ENCODE data around the gene ABLIM1. TPM values are rescaled to one million over a fixed set of nuclear protein-coding genes. Genes with fewer than 3 reads are reported as not detected.

ABLIM1 gene
- total and polyA plus RNA-seq, 4 donors: 72.1 to 103 (median 95.7) TPM

DNA sequence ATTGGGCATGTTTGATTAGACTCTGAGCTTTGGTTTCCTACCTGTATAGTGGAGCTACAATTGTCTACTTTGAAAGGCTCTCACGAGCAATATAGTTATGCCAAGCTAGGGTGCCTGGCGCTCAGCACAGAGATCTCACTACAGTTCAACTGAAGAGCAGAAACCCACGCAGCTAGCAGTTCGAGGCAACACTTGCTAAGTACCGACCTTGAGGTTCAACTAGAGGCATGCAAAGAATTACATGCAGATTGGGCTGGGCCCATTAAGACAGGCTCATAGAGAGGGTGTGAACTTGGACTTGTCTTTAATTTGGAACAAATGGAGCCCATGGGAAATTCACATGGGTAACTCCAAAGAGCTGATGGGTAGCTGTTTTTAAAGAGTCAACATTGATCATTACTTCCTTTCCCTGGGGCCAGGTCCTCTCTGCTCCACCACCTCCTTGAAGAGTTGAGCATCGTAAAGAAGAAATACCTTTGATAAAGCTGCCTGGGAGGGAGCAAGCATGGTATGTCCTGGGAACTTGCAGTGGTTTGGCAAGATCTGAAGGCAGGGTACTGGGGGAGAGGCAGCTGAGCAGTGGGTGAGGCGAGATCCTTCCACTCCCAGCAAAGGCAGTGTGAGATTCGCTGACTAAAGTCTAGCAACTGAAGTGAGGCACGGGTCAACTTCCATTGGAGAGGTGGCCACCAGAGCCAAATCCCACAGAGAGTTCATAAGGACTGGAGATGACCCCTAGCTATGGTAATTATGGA, 228.3 kb downstream of the ABLIM1 start:
- no peaks in the 10 kb centered on the region for H3K9me3 ChIP-seq (ENCODE audit: control insufficient read depth, insufficient read depth, low read length)
- no peaks in the 10 kb centered on the region for H3K27me3 ChIP-seq (ENCODE audit: control insufficient read depth, insufficient read depth, low read length)
- no peak overlapping the region for H3K27ac ChIP-seq (ENCODE audit: low read depth, low read length)
- WGBS (ENCODE audit: insufficient coverage): 91% methylated on average over 9 of the region's 9 CpGs
- peaks cover 15% of the 10 kb centered on the region for H3K4me1 ChIP-seq (ENCODE audit: control insufficient read depth, insufficient read depth, low read length)
- DNase-seq (ENCODE audit: low read depth in 4 of 6, low spot score in 6 of 6): no peak
- peaks cover 6% of the 10 kb centered on the region for H3K36me3 ChIP-seq (ENCODE audit: control insufficient read depth, insufficient read depth, low read length)
- no peak overlapping the region for H3K4me3 ChIP-seq (ENCODE audit: low read depth, low read length)

- no CpG with 5 or more reads among the region's 9 CpGs for WGBS (ENCODE audit: insufficient coverage)
- DNase-seq (ENCODE audit: low read depth in 4 of 6, low spot score in 6 of 6): peak in 2 of 6 donors; percentile 34 to 55
- H3K4me1 ChIP-seq (ENCODE audit: control insufficient read depth, insufficient read depth, low read length): peaks cover 15% of the 10 kb centered on the region
- H3K36me3 ChIP-seq (ENCODE audit: control insufficient read depth, insufficient read depth, low read length): peaks cover 6% of the 10 kb centered on the region
- H3K4me3 ChIP-seq (ENCODE audit: low read depth, low read length): no peak overlapping the region
- H3K27ac ChIP-seq (ENCODE audit: low read depth, low read length): peak overlapping the region; percentile 27
- H3K9me3 ChIP-seq (ENCODE audit: control insufficient read depth, insufficient read depth, low read length): no peaks in the 10 kb centered on the region
- no peaks in the 10 kb centered on the region for H3K27me3 ChIP-seq (ENCODE audit: control insufficient read depth, insufficient read depth, low read length)
These were observed 230.8 kb downstream of the ABLIM1 start for GRCh38 chr10:114427124-114427852.

DNA sequence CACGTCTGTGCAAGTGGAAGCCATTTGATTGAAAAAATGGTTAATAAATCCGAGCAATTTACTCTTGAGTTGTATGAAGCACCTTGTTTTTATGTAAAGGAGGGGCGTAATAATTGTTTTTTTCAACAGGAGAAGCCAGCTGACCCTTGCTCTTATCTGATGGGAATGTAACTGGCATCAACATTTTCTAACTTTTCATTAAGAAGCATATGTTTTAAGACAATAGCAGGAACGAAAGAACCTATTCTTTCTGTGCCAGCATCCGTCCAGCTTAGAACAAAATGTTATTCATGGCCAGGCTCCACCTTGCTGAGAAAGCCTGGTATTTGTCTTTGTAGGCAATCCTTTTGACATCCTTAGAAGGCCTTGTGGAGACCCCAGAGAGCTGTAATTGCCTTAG, 231.6 kb downstream of the ABLIM1 start:
- H3K9me3 ChIP-seq (ENCODE audit: control insufficient read depth, insufficient read depth, low read length): no peaks in the 10 kb centered on the region
- 70% methylated on average over 1 of the region's 5 CpGs for WGBS (ENCODE audit: insufficient coverage)
- no peak overlapping the region for H3K4me3 ChIP-seq (ENCODE audit: low read depth, low read length)
- H3K4me1 ChIP-seq (ENCODE audit: control insufficient read depth, insufficient read depth, low read length): peaks cover 15% of the 10 kb centered on the region
- H3K36me3 ChIP-seq (ENCODE audit: control insufficient read depth, insufficient read depth, low read length): peaks cover 6% of the 10 kb centered on the region
- peak overlapping the region; percentile 27 for H3K27ac ChIP-seq (ENCODE audit: low read depth, low read length)
- H3K27me3 ChIP-seq (ENCODE audit: control insufficient read depth, insufficient read depth, low read length): no peaks in the 10 kb centered on the region
- DNase-seq (ENCODE audit: low read depth in 4 of 6, low spot score in 6 of 6): peak in 2 of 6 donors; percentile 17 to 20

GRCh38 chr10:114420811-114421485, 237.1 kb downstream of the ABLIM1 start:
- Histone ChIP-seq H3K27ac (ENCODE audit: low read depth, low read length) (no peak overlapping the region), H3K4me1 (ENCODE audit: control insufficient read depth, insufficient read depth, low read length) (no peaks in the 10 kb centered on the region), H3K4me3 (ENCODE audit: low read depth, low read length) (no peak overlapping the region), H3K27me3 (ENCODE audit: control insufficient read depth, insufficient read depth, low read length) (no peaks in the 10 kb centered on the region), H3K9me3 (ENCODE audit: control insufficient read depth, insufficient read depth, low read length) (no peaks in the 10 kb centered on the region), H3K36me3 (ENCODE audit: control insufficient read depth, insufficient read depth, low read length) (no peaks in the 10 kb centered on the region)
- DNase-seq (ENCODE audit: low read depth in 4 of 6, low spot score in 6 of 6): no peak
- 92% methylated on average over 3 of the region's 4 CpGs for WGBS (ENCODE audit: insufficient coverage)

GRCh38 chr10:114418109-114418508, 240.0 kb downstream of the ABLIM1 start:
- H3K4me3 ChIP-seq (ENCODE audit: low read depth, low read length): no peak overlapping the region

DNA sequence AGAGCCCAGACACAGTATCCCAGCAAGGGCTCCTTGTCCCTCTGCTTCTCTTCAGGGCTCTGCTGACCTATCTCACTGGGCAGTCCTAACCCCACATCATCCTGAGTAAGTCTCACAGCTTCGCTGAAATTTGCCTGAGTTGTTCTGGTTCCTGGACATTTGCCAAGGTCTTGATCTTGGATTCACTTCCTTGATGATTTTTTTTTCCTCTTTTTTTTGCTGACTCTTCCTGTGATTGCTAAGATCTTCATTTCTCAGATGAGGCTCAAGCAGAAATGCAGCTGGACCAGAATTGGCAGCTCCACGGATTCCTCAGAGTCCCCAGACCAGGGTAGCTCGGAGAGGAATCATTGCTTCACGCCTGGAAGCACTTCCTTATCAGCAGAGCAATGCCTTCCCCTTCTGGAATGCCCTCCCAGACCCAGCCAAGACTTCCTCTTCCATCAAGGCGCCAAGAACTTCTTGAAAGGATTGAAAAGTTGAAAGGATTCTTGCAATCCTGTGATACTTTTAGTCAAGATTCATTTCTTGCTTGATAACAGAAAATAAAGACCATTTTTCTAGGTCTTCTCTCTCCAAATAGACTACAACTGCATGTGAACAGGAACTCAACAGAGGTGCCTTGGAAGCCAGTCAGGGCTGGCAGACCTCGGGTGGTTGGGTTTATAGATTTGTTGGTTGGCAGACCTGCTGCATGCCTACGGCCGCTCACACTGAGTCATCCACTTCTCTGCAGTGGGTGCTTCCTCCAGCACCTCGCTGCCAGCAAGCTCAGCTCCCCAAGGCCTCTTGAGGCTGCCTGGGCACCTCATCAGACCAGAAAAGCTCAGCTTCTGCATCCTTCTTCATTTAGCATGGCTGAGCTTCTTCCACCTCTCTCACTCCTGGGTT, 244.9 kb downstream of the ABLIM1 start:
- WGBS (ENCODE audit: insufficient coverage): 70% methylated on average over 5 of the region's 9 CpGs
- H3K27me3 ChIP-seq (ENCODE audit: control insufficient read depth, insufficient read depth, low read length): no peaks in the 10 kb centered on the region
- H3K4me1 ChIP-seq (ENCODE audit: control insufficient read depth, insufficient read depth, low read length): no peaks in the 10 kb centered on the region
- no peak overlapping the region for H3K27ac ChIP-seq (ENCODE audit: low read depth, low read length)
- H3K36me3 ChIP-seq (ENCODE audit: control insufficient read depth, insufficient read depth, low read length): no peaks in the 10 kb centered on the region
- no peak overlapping the region for H3K4me3 ChIP-seq (ENCODE audit: low read depth, low read length)
- DNase-seq (ENCODE audit: low read depth in 4 of 6, low spot score in 6 of 6): peak in 1 of 6 donors; percentile 45
- H3K9me3 ChIP-seq (ENCODE audit: control insufficient read depth, insufficient read depth, low read length): no peaks in the 10 kb centered on the region

More at GRCh38 chr10:114418109-114418508, 240.0 kb downstream of the ABLIM1 start:
- H3K36me3 ChIP-seq (ENCODE audit: control insufficient read depth, insufficient read depth, low read length): no peaks in the 10 kb centered on the region
- H3K9me3 ChIP-seq (ENCODE audit: control insufficient read depth, insufficient read depth, low read length): no peaks in the 10 kb centered on the region
- no CpG with 5 or more reads among the region's 1 CpG for WGBS (ENCODE audit: insufficient coverage)
- H3K27me3 ChIP-seq (ENCODE audit: control insufficient read depth, insufficient read depth, low read length): no peaks in the 10 kb centered on the region
- H3K27ac ChIP-seq (ENCODE audit: low read depth, low read length): no peak overlapping the region
- DNase-seq (ENCODE audit: low read depth in 4 of 6, low spot score in 6 of 6): no peak
- no peaks in the 10 kb centered on the region for H3K4me1 ChIP-seq (ENCODE audit: control insufficient read depth, insufficient read depth, low read length)

- 47% methylated on average over 5 of the region's 5 CpGs for WGBS (ENCODE audit: insufficient coverage)
- Histone ChIP-seq H3K36me3 (ENCODE audit: control insufficient read depth, insufficient read depth, low read length) (no peaks in the 10 kb centered on the region), H3K27me3 (ENCODE audit: control insufficient read depth, insufficient read depth, low read length) (peaks cover 12% of the 10 kb centered on the region), H3K4me1 (ENCODE audit: control insufficient read depth, insufficient read depth, low read length) (peaks cover 10% of the 10 kb centered on the region), H3K9me3 (ENCODE audit: control insufficient read depth, insufficient read depth, low read length) (no peaks in the 10 kb centered on the region), H3K27ac (ENCODE audit: low read depth, low read length) (no peak overlapping the region), H3K4me3 (ENCODE audit: low read depth, low read length) (no peak overlapping the region)
- no peak for DNase-seq (ENCODE audit: low read depth in 4 of 6, low spot score in 6 of 6)
These were observed 249.1 kb downstream of the ABLIM1 start for GRCh38 chr10:114408968-114409444.

- Histone ChIP-seq H3K27ac (ENCODE audit: low read depth, low read length) (no peak overlapping the region), H3K27me3 (ENCODE audit: control insufficient read depth, insufficient read depth, low read length) (peaks cover 18% of the 10 kb centered on the region), H3K9me3 (ENCODE audit: control insufficient read depth, insufficient read depth, low read length) (no peaks in the 10 kb centered on the region), H3K4me1 (ENCODE audit: control insufficient read depth, insufficient read depth, low read length) (peaks cover 17% of the 10 kb centered on the region), H3K36me3 (ENCODE audit: control insufficient read depth, insufficient read depth, low read length) (no peaks in the 10 kb centered on the region), H3K4me3 (ENCODE audit: low read depth, low read length) (no peak overlapping the region)
- 59% methylated on average over 8 of the region's 12 CpGs for WGBS (ENCODE audit: insufficient coverage)
- no peak for DNase-seq (ENCODE audit: low read depth in 4 of 6, low spot score in 6 of 6)
These were observed 249.7 kb downstream of the ABLIM1 start for GRCh38 chr10:114408112-114408967.

All from spinal cord (tissue), 10 donors.